ENCODE data around the gene ANKRD11. TPM values are rescaled to one million over a fixed set of nuclear protein-coding genes. Genes with fewer than 3 reads are reported as not detected.
A peak's percentile ranks its signal among the peaks of the same experiment; 100 is the strongest.

ANKRD11 gene
- total RNA-seq, 1 donor from 2014 or later: 209 TPM

DNA sequence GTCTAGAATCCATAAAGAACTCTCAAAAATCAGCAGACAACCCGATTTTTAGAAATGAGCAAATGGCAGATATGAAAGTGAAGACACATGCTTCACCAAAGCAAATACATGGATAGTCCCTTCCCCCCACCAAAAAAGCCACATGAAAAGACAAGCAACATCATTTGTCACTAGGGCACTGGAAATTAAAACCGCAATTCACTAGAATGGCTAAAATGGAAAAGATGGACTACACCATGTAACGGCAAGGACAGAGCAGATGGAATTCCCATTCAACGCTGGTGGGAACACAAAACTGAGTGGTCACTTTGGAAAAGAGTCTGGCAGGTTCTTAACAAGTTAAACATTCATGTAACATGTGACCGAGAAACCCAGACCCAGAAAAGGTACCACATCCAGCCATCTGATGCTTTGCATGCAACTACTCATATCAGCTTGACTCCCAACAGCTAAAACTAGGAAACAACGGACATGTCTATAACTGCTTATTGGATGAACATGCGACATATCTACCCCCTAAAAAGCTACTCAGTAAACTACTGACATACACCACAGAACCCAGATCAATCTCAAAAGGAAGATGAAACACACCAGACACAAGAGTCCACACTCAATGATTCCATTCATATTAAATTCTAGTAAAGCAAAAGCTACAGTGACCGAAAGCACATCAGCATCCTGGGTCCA, 140.3 kb downstream of the ANKRD11 start:
- Mint-ChIP-seq H3K27me3 (ENCODE audit: unreplicated experiment) (no peaks in the 10 kb centered on the region), H3K9me3 (ENCODE audit: unreplicated experiment) (peaks cover 4% of the 10 kb centered on the region), H3K27ac (ENCODE audit: unreplicated experiment) (no peak overlapping the region), H3K4me1 (ENCODE audit: unreplicated experiment) (peaks cover 50% of the 10 kb centered on the region), H3K36me3 (ENCODE audit: unreplicated experiment) (peaks cover 7% of the 10 kb centered on the region), H3K4me3 (ENCODE audit: unreplicated experiment) (no peak overlapping the region)
- TF ChIP-seq, protein P1, sequence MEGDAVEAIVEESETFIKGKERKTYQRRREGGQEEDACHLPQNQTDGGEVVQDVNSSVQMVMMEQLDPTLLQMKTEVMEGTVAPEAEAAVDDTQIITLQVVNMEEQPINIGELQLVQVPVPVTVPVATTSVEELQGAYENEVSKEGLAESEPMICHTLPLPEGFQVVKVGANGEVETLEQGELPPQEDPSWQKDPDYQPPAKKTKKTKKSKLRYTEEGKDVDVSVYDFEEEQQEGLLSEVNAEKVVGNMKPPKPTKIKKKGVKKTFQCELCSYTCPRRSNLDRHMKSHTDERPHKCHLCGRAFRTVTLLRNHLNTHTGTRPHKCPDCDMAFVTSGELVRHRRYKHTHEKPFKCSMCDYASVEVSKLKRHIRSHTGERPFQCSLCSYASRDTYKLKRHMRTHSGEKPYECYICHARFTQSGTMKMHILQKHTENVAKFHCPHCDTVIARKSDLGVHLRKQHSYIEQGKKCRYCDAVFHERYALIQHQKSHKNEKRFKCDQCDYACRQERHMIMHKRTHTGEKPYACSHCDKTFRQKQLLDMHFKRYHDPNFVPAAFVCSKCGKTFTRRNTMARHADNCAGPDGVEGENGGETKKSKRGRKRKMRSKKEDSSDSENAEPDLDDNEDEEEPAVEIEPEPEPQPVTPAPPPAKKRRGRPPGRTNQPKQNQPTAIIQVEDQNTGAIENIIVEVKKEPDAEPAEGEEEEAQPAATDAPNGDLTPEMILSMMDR (IDR thresholded peaks at IDR 0.05): no peak
- no peak for DNase-seq (ENCODE audit: extremely low spot score, unreplicated experiment)

DNA sequence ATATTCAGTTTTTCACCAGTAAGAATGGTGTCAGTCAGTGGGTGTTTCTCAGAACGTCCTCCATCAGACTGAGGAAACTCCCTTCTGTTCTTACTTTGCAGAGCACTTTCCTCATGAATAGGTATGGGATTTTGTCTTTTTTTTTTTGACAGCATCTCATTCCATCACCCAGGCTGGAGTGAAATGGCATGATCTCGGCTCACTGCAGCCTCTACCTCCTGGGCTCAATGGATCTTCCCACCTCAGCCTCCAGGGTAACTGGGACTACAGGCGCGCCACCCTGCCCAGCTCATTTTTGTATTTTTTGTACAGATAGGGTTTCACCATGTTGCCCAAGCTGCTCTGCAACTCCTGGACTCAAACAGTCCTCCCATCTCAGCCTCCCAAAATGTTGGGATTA, 142.6 kb downstream of the ANKRD11 start:
- H3K36me3 Mint-ChIP-seq (ENCODE audit: unreplicated experiment): peaks cover 10% of the 10 kb centered on the region
- TF ChIP-seq, protein P1 (IDR thresholded peaks at IDR 0.05): no peak
- H3K4me3 Mint-ChIP-seq (ENCODE audit: unreplicated experiment): no peak overlapping the region
- peaks cover 56% of the 10 kb centered on the region for H3K4me1 Mint-ChIP-seq (ENCODE audit: unreplicated experiment)
- H3K9me3 Mint-ChIP-seq (ENCODE audit: unreplicated experiment): peaks cover 4% of the 10 kb centered on the region
- no peaks in the 10 kb centered on the region for H3K27me3 Mint-ChIP-seq (ENCODE audit: unreplicated experiment)
- H3K27ac Mint-ChIP-seq (ENCODE audit: unreplicated experiment): no peak overlapping the region
- no peak for DNase-seq (ENCODE audit: extremely low spot score, unreplicated experiment)

GRCh38 chr16:89346869-89347268, 143.5 kb downstream of the ANKRD11 start:
- peaks cover 4% of the 10 kb centered on the region for H3K9me3 Mint-ChIP-seq (ENCODE audit: unreplicated experiment)
- no peak overlapping the region for H3K4me3 Mint-ChIP-seq (ENCODE audit: unreplicated experiment)
- TF ChIP-seq, protein P1 (IDR thresholded peaks at IDR 0.05): no peak
- peaks cover 54% of the 10 kb centered on the region for H3K4me1 Mint-ChIP-seq (ENCODE audit: unreplicated experiment)
- peak overlapping the region; percentile 18 for H3K27ac Mint-ChIP-seq (ENCODE audit: unreplicated experiment)
- no peaks in the 10 kb centered on the region for H3K27me3 Mint-ChIP-seq (ENCODE audit: unreplicated experiment)
- peaks cover 6% of the 10 kb centered on the region for H3K36me3 Mint-ChIP-seq (ENCODE audit: unreplicated experiment)
- DNase-seq (ENCODE audit: extremely low spot score, unreplicated experiment): no peak

- Mint-ChIP-seq H3K4me1 (ENCODE audit: unreplicated experiment) (peaks cover 47% of the 10 kb centered on the region), H3K9me3 (ENCODE audit: unreplicated experiment) (peaks cover 4% of the 10 kb centered on the region), H3K4me3 (ENCODE audit: unreplicated experiment) (no peak overlapping the region), H3K36me3 (ENCODE audit: unreplicated experiment) (peaks cover 3% of the 10 kb centered on the region), H3K27me3 (ENCODE audit: unreplicated experiment) (no peaks in the 10 kb centered on the region), H3K27ac (ENCODE audit: unreplicated experiment) (peak overlapping the region; percentile 60)
- TF ChIP-seq, protein P1 (IDR thresholded peaks at IDR 0.05): no peak
- DNase-seq (ENCODE audit: extremely low spot score, unreplicated experiment): no peak
These were observed 144.7 kb downstream of the ANKRD11 start for GRCh38 chr16:89345642-89346150.

- Mint-ChIP-seq H3K36me3 (ENCODE audit: unreplicated experiment) (peaks cover 3% of the 10 kb centered on the region), H3K27me3 (ENCODE audit: unreplicated experiment) (no peaks in the 10 kb centered on the region), H3K27ac (ENCODE audit: unreplicated experiment) (peak overlapping the region; percentile 60), H3K4me3 (ENCODE audit: unreplicated experiment) (no peak overlapping the region), H3K9me3 (ENCODE audit: unreplicated experiment) (peaks cover 4% of the 10 kb centered on the region), H3K4me1 (ENCODE audit: unreplicated experiment) (peaks cover 44% of the 10 kb centered on the region)
- no peak for DNase-seq (ENCODE audit: extremely low spot score, unreplicated experiment)
- TF ChIP-seq, protein P1 (IDR thresholded peaks at IDR 0.05): no peak
These were observed 145.3 kb downstream of the ANKRD11 start for GRCh38 chr16:89344846-89345611.

Data from osteocyte (in vitro differentiated cells).